DND-41 (cell line): ENCODE data around the gene ZMIZ1.

Experiments
- ATAC-seq: fragments of 200-7000 bp; cut with Tn5 transposase; 3 replicates; pipeline ENCODE4 v1.9.1; 2021; ENCODE audit warnings: low read depth; ENCODE audit not compliant: insufficient read depth
- DNase-seq: peaks from one replicate; pipeline ENCODE4 v3.0.0-alpha.2; 2020
- H2AFZ ChIP-seq: 2 replicates; pipeline ENCODE4 v1.6.0; 2012; ENCODE audit warnings: low read depth, low read length
- H3K27ac ChIP-seq: 2 replicates; pipeline ENCODE4 v1.5.1; 2012; ENCODE audit warnings: low read length, inconsistent platforms
- H3K27me3 ChIP-seq: fragments of 200-600 bp; sonication (generic); 2 replicates; pipeline ENCODE4 v1.6.0; 2012; ENCODE audit warnings: low read length, mild to moderate bottlenecking, inconsistent platforms; ENCODE audit not compliant: insufficient read depth, poor library complexity
- H3K36me3 ChIP-seq: 2 replicates; pipeline ENCODE4 v1.5.1; 2012; ENCODE audit warnings: low read length, inconsistent platforms; ENCODE audit not compliant: insufficient read depth
- H3K4me1 ChIP-seq: 2 replicates; pipeline ENCODE4 v1.5.1; 2012; ENCODE audit warnings: mild to moderate bottlenecking, low read length; ENCODE audit not compliant: insufficient read depth
- H3K4me2 ChIP-seq: 2 replicates; pipeline ENCODE4 v1.6.0; 2012; ENCODE audit warnings: mild to moderate bottlenecking, moderate library complexity, low read length, inconsistent platforms; ENCODE audit not compliant: insufficient read depth
- H3K4me3 ChIP-seq, 2 experiments: fragments of 200-600 bp in 1 of 2; shearing (Covaris generic) in 1 of 2; 2 replicates each; pipeline ENCODE4 v1.5.1; 2012 to 2016; ENCODE audit warnings: inconsistent platforms in 2 of 2, low read length in 2 of 2, mild to moderate bottlenecking in 2 of 2, low read depth in 1 of 2, moderate library complexity in 1 of 2
- H3K79me2 ChIP-seq: 2 replicates; pipeline ENCODE4 v1.6.0; 2012; ENCODE audit warnings: low read length, inconsistent platforms; ENCODE audit not compliant: insufficient read depth
- H3K9ac ChIP-seq: 2 replicates; pipeline ENCODE4 v1.6.0; 2012; ENCODE audit warnings: low read depth, mild to moderate bottlenecking, inconsistent platforms, low read length, moderate library complexity
- H3K9me3 ChIP-seq: 2 replicates; pipeline ENCODE4 v1.5.1; 2012; ENCODE audit warnings: low read length, moderate library complexity, mild to moderate bottlenecking, inconsistent platforms; ENCODE audit not compliant: insufficient read depth, severe bottlenecking
- H4K20me1 ChIP-seq: 2 replicates; pipeline ENCODE4 v1.6.0; 2012; ENCODE audit warnings: low read length; ENCODE audit not compliant: insufficient read depth
- EZH2 ChIP-seq: IDR thresholded peaks from 3 replicates; pipeline ENCODE4 v1.6.1; 2012; ENCODE audit warnings: borderline replicate concordance, low read depth, mild to moderate bottlenecking, moderate library complexity, low read length, inconsistent platforms; ENCODE audit not compliant: severe bottlenecking
- TF ChIP-seq, protein P1 (sequence below): IDR thresholded peaks from 2 replicates; pipeline ENCODE4 v1.5.1; 2012; ENCODE audit warnings: borderline replicate concordance, low read length, moderate library complexity, mild to moderate bottlenecking; ENCODE audit not compliant: poor library complexity, severe bottlenecking; ENCODE audit errors: extremely low read depth

The ZMIZ1 gene

DNA sequence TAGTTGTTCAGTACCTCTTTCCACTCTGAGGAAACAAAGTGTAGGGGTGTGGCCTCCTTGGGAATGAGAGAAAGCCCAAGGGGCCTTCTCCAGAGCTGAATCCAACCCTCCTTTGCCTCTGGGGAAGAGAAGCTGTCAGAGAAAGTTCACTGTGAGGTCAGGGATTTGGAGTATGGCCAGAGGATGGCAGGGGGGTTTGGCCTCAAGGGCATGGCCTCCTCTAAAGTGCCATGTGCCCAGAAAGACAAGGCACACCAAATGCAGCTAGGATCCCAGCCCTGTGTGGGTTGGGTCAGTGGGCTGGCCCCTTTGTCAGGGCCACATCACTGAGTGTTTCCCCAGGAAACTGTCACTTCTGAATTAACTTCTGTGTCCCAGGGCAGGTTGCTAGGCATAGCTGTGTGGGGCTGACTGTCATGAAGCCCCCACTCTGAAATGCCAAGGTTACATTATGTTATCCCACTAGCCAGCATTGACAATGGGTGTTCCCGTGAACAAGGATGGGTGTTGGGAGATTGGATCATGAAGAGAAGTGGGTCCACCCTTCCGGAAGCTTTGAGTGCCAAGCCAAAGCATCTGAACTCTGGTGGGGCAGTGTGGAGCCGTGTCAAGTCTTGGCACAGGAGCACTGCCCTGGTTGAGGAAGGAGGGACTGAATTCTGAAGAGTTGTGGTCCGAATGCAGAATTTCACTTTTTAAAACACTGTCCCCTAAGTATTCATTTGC lies 123.3 kb downstream of the ZMIZ1 start:
- H3K4me3 ChIP-seq, result no peak overlapping the region
- no peak overlapping the region for H3K9ac ChIP-seq
- peaks cover 15% of the 10 kb centered on the region for H3K36me3 ChIP-seq
- H3K4me2 ChIP-seq, result no peak overlapping the region
- H3K9me3 ChIP-seq, result no peaks in the 10 kb centered on the region
- peaks cover 54% of the 10 kb centered on the region for H4K20me1 ChIP-seq
- no peak overlapping the region for H3K27ac ChIP-seq
- no peaks in the 10 kb centered on the region for H3K27me3 ChIP-seq
- no peaks in the 10 kb centered on the region for H3K4me1 ChIP-seq
- TF ChIP-seq, protein P1, sequence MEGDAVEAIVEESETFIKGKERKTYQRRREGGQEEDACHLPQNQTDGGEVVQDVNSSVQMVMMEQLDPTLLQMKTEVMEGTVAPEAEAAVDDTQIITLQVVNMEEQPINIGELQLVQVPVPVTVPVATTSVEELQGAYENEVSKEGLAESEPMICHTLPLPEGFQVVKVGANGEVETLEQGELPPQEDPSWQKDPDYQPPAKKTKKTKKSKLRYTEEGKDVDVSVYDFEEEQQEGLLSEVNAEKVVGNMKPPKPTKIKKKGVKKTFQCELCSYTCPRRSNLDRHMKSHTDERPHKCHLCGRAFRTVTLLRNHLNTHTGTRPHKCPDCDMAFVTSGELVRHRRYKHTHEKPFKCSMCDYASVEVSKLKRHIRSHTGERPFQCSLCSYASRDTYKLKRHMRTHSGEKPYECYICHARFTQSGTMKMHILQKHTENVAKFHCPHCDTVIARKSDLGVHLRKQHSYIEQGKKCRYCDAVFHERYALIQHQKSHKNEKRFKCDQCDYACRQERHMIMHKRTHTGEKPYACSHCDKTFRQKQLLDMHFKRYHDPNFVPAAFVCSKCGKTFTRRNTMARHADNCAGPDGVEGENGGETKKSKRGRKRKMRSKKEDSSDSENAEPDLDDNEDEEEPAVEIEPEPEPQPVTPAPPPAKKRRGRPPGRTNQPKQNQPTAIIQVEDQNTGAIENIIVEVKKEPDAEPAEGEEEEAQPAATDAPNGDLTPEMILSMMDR, result no peak
- TF ChIP-seq EZH2, result no peak
- no peaks in the 10 kb centered on the region for H3K79me2 ChIP-seq
- no peak for DNase-seq
- no peak overlapping the region for H2AFZ ChIP-seq
- no peak for ATAC-seq

DNA sequence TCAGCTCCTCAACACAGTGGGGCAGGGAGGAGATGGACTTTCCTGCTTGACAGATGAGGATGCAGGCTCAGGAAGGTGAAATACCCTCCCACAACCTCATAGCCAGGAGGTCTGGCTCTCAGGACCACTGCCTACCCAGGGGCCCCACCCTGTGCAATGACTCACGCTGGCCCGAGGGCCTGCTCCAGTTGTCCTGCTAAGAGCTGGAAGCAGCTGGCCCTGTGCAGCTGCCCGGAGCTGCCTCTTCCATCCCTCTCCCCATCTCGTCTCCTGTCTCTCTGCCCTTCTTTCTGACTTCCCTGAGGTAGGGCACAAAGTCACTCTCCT lies 123.9 kb downstream of the ZMIZ1 start:
- Histone ChIP-seq H3K36me3 (peaks cover 15% of the 10 kb centered on the region; the same call in 1 of the 2 replicates), H3K79me2 (no peaks in the 10 kb centered on the region), H3K4me3 (no peak overlapping the region), H3K9ac (no peak overlapping the region), H2AFZ (no peak overlapping the region), H4K20me1 (peaks cover 57% of the 10 kb centered on the region), H3K27me3 (no peaks in the 10 kb centered on the region), H3K4me2 (no peak overlapping the region), H3K4me1 (no peaks in the 10 kb centered on the region), H3K9me3 (no peaks in the 10 kb centered on the region), H3K27ac (no peak overlapping the region)
- no peak for DNase-seq
- ATAC-seq, result no peak
- no peak for TF ChIP-seq EZH2
- TF ChIP-seq, protein P1, result no peak

DNA sequence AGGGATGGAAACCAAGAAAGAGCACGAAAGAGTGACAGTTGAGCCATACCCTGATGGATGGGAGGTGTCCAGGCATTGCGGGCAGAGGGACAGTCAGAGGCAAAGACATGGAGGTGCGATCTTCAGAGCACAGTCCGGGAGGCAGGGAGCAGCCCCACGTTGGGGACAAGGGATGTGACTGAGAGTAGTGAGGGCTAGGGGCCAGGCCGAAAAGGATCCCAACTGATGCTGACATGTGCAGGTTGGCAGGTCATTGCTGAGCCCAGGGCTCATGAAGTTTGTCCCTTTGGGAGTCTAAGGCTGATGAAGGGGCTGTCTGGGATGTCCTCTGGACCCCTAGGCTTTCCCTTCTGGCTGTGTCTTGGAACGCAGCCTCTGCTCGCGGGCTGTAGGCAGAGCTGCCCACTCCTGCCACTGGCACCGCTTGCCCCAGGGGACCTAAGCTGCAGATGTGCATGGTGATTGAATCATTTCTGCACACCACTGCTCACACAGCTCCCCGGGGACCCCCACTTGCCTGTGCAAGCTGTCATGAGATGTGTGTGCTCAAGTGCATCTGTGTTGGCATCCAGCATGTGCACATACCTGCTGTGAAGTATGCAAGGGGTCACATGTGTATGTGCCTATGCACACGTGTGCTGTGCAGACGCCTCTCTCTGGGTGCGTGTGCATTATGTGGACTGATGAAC lies 125.1 kb downstream of the ZMIZ1 start:
- Histone ChIP-seq H3K79me2 (no peaks in the 10 kb centered on the region), H3K9ac (no peak overlapping the region), H3K4me2 (no peak overlapping the region), H3K9me3 (no peaks in the 10 kb centered on the region), H4K20me1 (peaks cover 54% of the 10 kb centered on the region), H3K4me3 (no peak overlapping the region), H3K4me1 (no peaks in the 10 kb centered on the region), H3K27me3 (no peaks in the 10 kb centered on the region), H2AFZ (no peak overlapping the region), H3K27ac (peak overlapping the region; percentile 25; the same call in 1 of the 2 replicates), H3K36me3 (peaks cover 13% of the 10 kb centered on the region; the same call in 1 of the 2 replicates)
- DNase-seq (no peak), ATAC-seq (no peak)
- TF ChIP-seq, protein P1, result no peak
- TF ChIP-seq EZH2, result no peak
